CD4-positive, alpha-beta T cell (primary cell): Measurements from ENCODE around the gene ADIPOR1. TPM values are rescaled to one million over a fixed set of nuclear protein-coding genes. Genes with fewer than 3 reads are reported as not detected.

Source experiments
- ATAC-seq: fragments of 200-7000 bp; cut with Tn5 transposase; one replicate; pipeline ENCODE4 v1.10.0; 2022; ENCODE audit warnings: mild to moderate bottlenecking; ENCODE audit not compliant: poor library complexity
- CTCF ChIA-PET: fragments of 350-600 bp; sonication (Branson Sonifier 250); formaldehyde crosslinking; loops from one replicate; lab custom pipeline; 2021; ENCODE audit warnings: antibody characterized with exemption, inconsistent platforms; lab: Charles Lee
- POLR2A ChIA-PET: fragments of 350-600 bp; sonication (Branson Sonifier 250); formaldehyde crosslinking; loops from one replicate; lab custom pipeline; 2021; ENCODE audit warnings: antibody characterized with exemption, inconsistent platforms; lab: Charles Lee
- DNase-seq, 14 experiments: peaks; one replicate each; pipeline ENCODE4 v3.0.0-alpha.2; 2013 to 2020; ENCODE audit warnings: mixed read lengths in 2 of 14
- H3K27ac ChIP-seq, 2 donors: one replicate each; pipeline versions ENCODE4 v1.5.1 to v1.7.0; 2013; ENCODE audit warnings: low read length in 2 of 2, low read depth in 1 of 2, mild to moderate bottlenecking in 1 of 2
- H3K27me3 ChIP-seq, 2 experiments: 1 replicate in 1 of 2; 2 replicates in 1 of 2; pipeline versions ENCODE4 v1.6.1 to v1.7.0; 2013; ENCODE audit warnings: low read length in 2 of 2, control low read depth in 1 of 2, mild to moderate bottlenecking in 1 of 2, moderate library complexity in 1 of 2; ENCODE audit not compliant: insufficient read depth in 2 of 2, control insufficient read depth in 1 of 2
- H3K36me3 ChIP-seq: one replicate; pipeline ENCODE4 v1.6.1; 2013; ENCODE audit warnings: low read length, control low read depth; ENCODE audit not compliant: insufficient read depth
- H3K4me1 ChIP-seq: one replicate; pipeline ENCODE4 v1.6.1; 2013; ENCODE audit warnings: low read length, control low read depth; ENCODE audit not compliant: insufficient read depth
- H3K4me3 ChIP-seq: one replicate; pipeline ENCODE4 v1.5.1; 2013; ENCODE audit warnings: mild to moderate bottlenecking, low read length, moderate library complexity
- H3K9me3 ChIP-seq, 2 experiments: 1 replicate in 1 of 2; 2 replicates in 1 of 2; pipeline versions ENCODE4 v1.6.1 to v1.7.0; 2013; ENCODE audit warnings: low read length in 2 of 2, mild to moderate bottlenecking in 2 of 2, control low read depth in 1 of 2, moderate library complexity in 1 of 2; ENCODE audit not compliant: control insufficient read depth in 1 of 2, insufficient read depth in 1 of 2
- H3K27ac Mint-ChIP-seq: one replicate; pipeline ENCODE4 v1.8.0; 2020; ENCODE audit warnings: mixed read lengths
- H3K27me3 Mint-ChIP-seq: one replicate; pipeline ENCODE4 v1.8.0; 2021; ENCODE audit warnings: mixed read lengths
- H3K36me3 Mint-ChIP-seq: one replicate; pipeline ENCODE4 v1.8.0; 2021; ENCODE audit warnings: low read depth, mixed read lengths
- H3K4me1 Mint-ChIP-seq: one replicate; pipeline ENCODE4 v1.8.0; 2021; ENCODE audit warnings: low read depth, mixed read lengths
- H3K4me3 Mint-ChIP-seq: one replicate; pipeline ENCODE4 v1.8.0; 2020; ENCODE audit warnings: mild to moderate bottlenecking, mixed read lengths
- H3K9me3 Mint-ChIP-seq: one replicate; pipeline ENCODE4 v1.8.0; 2020; ENCODE audit warnings: mixed read lengths
- intact Hi-C, 2 experiments: fragments of 100-400 bp; cut with DNase I in 1 of 2; cut with micrococcal nuclease in 1 of 2; formaldehyde crosslinking; loops; one replicate each; pipeline versions ENCODE4 v1.15.1 to v1.9.0; 2023 to 2025; cut with DNase I, micrococcal nuclease
- total RNA-seq, 174 experiments: library from RNA in 2 of 174; stranded (reverse) in 2 of 174; gene quantifications; one replicate each; pipeline ENCODE4 v1.2.3 and lab custom pipeline; 2021 to 2026
- TF ChIP-seq, protein P1 (sequence below): fragments of 200-600 bp; IDR thresholded peaks from one replicate; pipeline ENCODE4 v1.8.0; 2022; ENCODE audit warnings: antibody characterized with exemption, mild to moderate bottlenecking

The ADIPOR1 gene
- total RNA-seq, 2 experiments from 2014 or later = 91.5 to 95.6 TPM

DNA sequence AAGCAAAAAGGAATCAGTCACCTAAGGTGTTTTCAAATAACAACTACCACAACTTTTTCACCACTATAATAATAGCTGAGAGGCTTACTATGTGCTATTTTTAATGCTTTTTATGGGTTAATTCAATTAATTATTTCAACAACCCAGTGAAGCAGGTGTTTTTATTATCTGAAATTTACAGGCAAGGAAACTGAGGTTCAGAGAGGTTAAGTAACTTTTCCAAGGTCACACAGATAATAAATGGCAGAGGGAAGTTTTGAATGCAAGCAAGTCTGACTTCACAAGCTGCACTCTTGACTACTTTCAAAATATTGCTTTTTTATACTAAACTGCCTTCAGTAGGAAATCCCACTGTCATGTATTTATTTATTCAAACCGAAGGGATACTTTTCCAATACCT, 44.8 kb upstream of the ADIPOR1 start:
- intact Hi-C loops = no loop called here
- H3K4me3 Mint-ChIP-seq = peak overlapping the region; percentile 15
- CTCF ChIA-PET = no interaction called here

DNA sequence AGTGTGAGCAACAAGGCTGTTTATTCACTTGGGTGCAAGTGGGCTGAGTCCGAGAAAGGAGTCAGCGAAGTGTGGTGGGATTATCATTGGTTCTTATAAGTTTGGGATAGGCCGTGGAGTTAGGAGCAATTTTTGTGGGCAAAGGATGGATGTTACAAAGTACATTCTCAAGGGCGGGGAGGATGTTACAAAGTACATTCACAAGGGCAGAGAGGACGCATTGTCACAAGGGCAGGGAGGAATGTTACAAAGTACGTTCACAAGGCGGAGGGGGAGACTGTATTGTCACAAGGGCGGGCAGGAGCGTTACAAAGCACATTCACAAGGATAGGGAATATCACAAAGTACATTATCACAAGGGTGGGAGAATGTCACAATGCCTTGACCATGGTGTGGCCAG, 43.9 kb upstream of the ADIPOR1 start:
- ATAC-seq (no peak), DNase-seq (no peak)
- TF ChIP-seq, protein P1, sequence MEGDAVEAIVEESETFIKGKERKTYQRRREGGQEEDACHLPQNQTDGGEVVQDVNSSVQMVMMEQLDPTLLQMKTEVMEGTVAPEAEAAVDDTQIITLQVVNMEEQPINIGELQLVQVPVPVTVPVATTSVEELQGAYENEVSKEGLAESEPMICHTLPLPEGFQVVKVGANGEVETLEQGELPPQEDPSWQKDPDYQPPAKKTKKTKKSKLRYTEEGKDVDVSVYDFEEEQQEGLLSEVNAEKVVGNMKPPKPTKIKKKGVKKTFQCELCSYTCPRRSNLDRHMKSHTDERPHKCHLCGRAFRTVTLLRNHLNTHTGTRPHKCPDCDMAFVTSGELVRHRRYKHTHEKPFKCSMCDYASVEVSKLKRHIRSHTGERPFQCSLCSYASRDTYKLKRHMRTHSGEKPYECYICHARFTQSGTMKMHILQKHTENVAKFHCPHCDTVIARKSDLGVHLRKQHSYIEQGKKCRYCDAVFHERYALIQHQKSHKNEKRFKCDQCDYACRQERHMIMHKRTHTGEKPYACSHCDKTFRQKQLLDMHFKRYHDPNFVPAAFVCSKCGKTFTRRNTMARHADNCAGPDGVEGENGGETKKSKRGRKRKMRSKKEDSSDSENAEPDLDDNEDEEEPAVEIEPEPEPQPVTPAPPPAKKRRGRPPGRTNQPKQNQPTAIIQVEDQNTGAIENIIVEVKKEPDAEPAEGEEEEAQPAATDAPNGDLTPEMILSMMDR = no peak
- Histone ChIP-seq H3K27ac (no peak overlapping the region), H3K27me3 (peaks cover 0 to 7% of the 10 kb centered on the region in 2 experiments), H3K9me3 (no peaks in the 10 kb centered on the region), H3K4me3 (no peak overlapping the region), H3K36me3 (no peaks in the 10 kb centered on the region), H3K4me1 (peaks cover 11% of the 10 kb centered on the region)
- Mint-ChIP-seq H3K27ac (no peak overlapping the region), H3K9me3 (no peaks in the 10 kb centered on the region), H3K4me3 (no peak overlapping the region), H3K36me3 (peaks cover 4% of the 10 kb centered on the region), H3K4me1 (peaks cover 14% of the 10 kb centered on the region), H3K27me3 (peaks cover 15% of the 10 kb centered on the region)
- ChIA-PET CTCF (no interaction called here), POLR2A (no interaction called here)
- intact Hi-C loops = no loop called here

More for the DNA sequence above, 44.8 kb upstream of the ADIPOR1 start:
- H3K36me3 ChIP-seq = no peaks in the 10 kb centered on the region
- H3K27ac Mint-ChIP-seq = no peak overlapping the region
- DNase-seq = no peak
- H3K4me1 Mint-ChIP-seq = peaks cover 22% of the 10 kb centered on the region
- no peak overlapping the region for H3K4me3 ChIP-seq
- H3K27me3 Mint-ChIP-seq = peaks cover 8% of the 10 kb centered on the region
- POLR2A ChIA-PET = no interaction called here
- no peaks in the 10 kb centered on the region for H3K9me3 Mint-ChIP-seq
- no peak overlapping the region for H3K27ac ChIP-seq
- TF ChIP-seq, protein P1 = no peak
- H3K27me3 ChIP-seq = no peaks in the 10 kb centered on the region
- no peaks in the 10 kb centered on the region for H3K9me3 ChIP-seq
- no peak for ATAC-seq
- peaks cover 11% of the 10 kb centered on the region for H3K4me1 ChIP-seq
- peaks cover 12% of the 10 kb centered on the region for H3K36me3 Mint-ChIP-seq

DNA sequence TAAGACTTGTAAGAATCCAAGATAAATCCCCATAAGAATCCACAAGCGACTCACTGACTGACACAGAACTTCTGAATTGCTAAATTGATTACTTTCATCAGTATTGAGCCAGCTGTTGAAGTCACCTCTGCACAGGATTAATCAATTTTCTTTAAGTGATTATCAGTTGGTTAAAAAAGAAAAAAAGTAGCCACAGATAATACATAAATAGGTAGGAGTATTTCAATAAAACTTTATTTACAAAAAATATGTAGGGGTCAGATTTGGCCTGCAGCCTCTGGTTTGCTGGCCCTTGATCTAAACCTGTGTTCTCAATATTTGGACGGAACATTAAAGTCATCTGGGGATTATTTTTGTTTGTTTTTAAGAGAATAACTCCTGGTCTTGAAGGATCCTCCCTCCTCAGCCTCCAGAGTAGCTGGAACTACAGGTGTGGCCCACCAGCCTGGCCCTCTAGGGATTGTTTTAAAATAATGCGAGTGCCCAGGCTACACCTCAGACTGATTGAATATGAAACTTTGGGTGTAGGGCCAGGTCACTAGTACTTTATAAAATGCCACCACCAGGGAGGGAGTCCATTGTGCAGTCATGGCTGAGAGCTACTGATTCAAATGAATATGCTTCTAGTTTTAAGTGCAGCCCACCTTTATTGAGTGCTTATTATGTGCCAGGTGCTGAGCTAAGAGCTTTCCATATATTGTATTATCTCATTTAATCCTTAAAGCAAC, 42.3 kb upstream of the ADIPOR1 start:
- no peaks in the 10 kb centered on the region for H3K9me3 Mint-ChIP-seq
- Histone ChIP-seq H3K27ac (no peak overlapping the region), H3K36me3 (no peaks in the 10 kb centered on the region), H3K27me3 (peaks cover 0 to 8% of the 10 kb centered on the region in 2 experiments), H3K4me1 (peaks cover 4% of the 10 kb centered on the region), H3K4me3 (no peak overlapping the region), H3K9me3 (no peaks in the 10 kb centered on the region)
- peaks cover 23% of the 10 kb centered on the region for H3K27me3 Mint-ChIP-seq
- POLR2A ChIA-PET = interaction anchor here (0.9 kb wide), 1 partner anchor 74 kb away, joined by 3 read pairs; no protein-coding TSS in a partner anchor
- H3K36me3 Mint-ChIP-seq = no peaks in the 10 kb centered on the region
- H3K4me3 Mint-ChIP-seq = no peak overlapping the region
- DNase-seq = no peak
- no peak overlapping the region for H3K27ac Mint-ChIP-seq
- CTCF ChIA-PET = interaction anchor here (0.6 kb wide), 1 partner anchor 73 kb away, joined by 3 read pairs; the partner anchor contains the start of gene KLHL12
- intact Hi-C loops = loop anchor here in 1 of 2 experiments (1.0 kb wide), 1 partner anchor 74 kb away; no protein-coding TSS in a partner anchor
- H3K4me1 Mint-ChIP-seq = peaks cover 7% of the 10 kb centered on the region
- TF ChIP-seq, protein P1 = no peak
- ATAC-seq = no peak
